ENCODE measurements around the gene RBMS3. TPM values are rescaled to one million over a fixed set of nuclear protein-coding genes. Genes with fewer than 3 reads are reported as not detected.
A peak's percentile ranks its signal among the peaks of the same experiment; 100 is the strongest.
"Not testable (repeated sequence)": the region's sequence is repeated elsewhere in the genome, so short reads cannot be mapped to it uniquely, and the experiment has no call there.

The RBMS3 gene
- polyA plus RNA-seq (ENCODE audit: insufficient read length in 4 of 4), result 10 to 100 TPM; 13.0 to 43.1 (median 15.7) TPM

GRCh38 chr3:29280404-29281093, at the start of gene RBMS3:
Gene RBMS3, plus strand, starts transcription at chr3:29281071.
- DNase-seq (ENCODE audit: low read depth in 4 of 4, low spot score in 3 of 4), result peak; percentile 78 to 85 (median 82)

DNA sequence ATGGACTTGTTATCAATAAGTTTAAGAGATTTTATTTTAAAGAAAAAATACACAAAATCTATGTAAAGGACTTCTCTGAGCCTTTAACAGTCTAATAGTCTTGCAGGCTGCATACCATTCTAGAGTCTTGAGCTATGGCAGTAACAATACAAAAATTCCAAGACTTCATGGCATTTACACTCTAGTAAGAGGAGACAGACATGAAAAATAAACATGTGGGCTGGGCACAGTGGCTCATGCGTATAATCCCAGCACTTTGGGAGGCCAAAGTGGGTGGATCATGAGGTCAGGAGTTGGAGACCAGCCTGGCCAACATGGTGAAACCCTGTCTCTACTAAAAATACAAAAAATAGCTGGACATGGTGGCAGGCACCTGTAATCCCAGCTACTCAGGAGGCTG, 47.7 kb upstream of the RBMS3 start:
- DNase-seq (ENCODE audit: low read depth in 4 of 4, low spot score in 3 of 4), result not testable (repeated sequence)

DNA sequence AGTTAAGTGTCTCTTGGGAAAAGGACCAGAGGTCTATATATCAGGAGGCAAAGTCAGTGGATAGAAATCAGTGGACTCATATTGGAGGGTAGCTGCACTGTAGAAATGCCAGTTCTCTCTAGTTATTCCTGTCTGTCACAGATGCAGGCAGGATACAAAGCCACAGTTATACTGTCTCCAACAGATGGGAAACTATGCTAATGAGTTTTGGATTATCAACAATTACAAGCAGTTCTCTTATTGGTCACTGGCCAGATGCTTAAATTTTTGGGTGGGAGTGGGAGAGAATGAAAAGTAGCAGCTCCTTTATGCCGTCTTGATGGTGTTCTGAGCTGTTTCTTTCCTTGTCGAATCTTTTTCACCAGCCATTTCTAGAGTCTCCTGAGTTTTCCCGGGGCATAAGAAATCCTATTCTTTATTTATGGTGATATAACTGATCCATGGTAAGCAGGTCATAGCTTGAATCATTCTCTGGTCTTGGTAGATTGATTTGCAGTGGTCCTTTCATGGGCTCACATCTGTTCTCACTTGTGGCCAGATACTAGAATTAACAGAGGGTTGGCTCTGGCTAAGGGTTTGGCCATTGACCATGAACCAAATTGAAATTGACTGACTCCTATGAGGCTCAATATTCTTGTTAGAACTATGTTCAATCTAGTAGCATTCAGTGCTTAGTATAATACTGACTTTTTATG, 44.6 kb upstream of the RBMS3 start:
- no peak for DNase-seq (ENCODE audit: low read depth in 4 of 4, low spot score in 3 of 4)

DNA sequence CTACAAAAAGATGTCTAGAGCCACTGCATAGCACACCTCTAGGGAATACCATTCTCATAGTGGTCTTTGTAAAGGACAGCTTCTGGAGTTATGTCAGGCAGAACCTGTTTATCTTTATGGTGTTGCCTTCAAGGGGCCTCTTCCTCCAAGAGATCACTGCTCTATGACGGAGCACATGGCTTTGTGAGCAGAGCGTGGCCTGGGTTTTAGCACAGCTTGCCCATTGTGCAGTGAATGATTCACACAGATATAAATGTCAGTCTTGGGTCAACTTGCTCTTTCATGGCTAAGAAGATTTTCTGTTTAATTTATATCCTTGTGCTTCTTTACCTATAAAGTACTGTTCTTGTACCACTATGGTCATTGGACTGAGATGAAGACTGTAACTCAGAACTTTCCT, 41.5 kb upstream of the RBMS3 start:
- DNase-seq (ENCODE audit: low read depth in 4 of 4, low spot score in 3 of 4), result no peak

DNA sequence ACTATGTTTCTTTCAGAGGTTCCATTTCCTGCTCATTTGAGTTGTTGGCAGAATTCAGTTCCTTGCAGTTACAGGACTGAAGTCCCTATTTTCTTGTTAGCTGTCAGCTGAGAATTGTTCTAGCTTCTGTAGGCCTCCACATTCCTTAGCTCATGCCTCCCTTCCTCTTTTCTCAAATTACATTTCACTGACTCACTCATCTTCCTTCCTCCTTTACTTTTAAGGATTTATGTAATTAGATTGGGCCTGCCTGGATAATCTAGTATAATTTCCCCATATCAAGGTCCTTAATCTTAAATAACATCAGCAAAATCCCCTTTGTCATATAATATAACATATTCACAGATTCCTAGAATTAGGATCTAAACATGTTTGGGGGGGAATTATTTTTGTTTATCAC, 40.6 kb upstream of the RBMS3 start:
- DNase-seq (ENCODE audit: low read depth in 4 of 4, low spot score in 3 of 4), result no peak

- no peak for DNase-seq (ENCODE audit: low read depth in 4 of 4, low spot score in 3 of 4)
These were observed 40.0 kb upstream of the RBMS3 start for GRCh38 chr3:29240887-29241286.

GRCh38 chr3:29241855-29242254, 39.0 kb upstream of the RBMS3 start:
- no peak for DNase-seq (ENCODE audit: low read depth in 4 of 4, low spot score in 3 of 4)

DNA sequence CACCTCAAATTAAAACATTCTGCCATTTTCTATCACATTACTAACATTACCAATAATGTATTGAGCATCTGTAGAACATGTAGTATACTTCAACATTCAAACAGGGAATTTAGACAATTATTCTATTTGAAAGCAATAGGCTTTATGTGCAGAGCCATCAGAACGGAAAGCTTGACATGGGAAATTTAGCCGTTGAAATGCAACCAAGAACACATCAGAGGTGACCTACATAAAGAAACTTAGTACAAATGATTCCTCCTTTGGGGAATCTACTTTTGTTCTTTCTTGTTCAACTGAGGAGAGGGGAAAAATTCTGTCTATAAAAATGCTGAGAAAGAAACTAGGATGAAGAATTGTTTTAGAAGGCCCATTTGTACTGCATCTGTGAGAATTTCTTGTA, 38.6 kb upstream of the RBMS3 start:
- no peak for DNase-seq (ENCODE audit: low read depth in 4 of 4, low spot score in 3 of 4)

DNA sequence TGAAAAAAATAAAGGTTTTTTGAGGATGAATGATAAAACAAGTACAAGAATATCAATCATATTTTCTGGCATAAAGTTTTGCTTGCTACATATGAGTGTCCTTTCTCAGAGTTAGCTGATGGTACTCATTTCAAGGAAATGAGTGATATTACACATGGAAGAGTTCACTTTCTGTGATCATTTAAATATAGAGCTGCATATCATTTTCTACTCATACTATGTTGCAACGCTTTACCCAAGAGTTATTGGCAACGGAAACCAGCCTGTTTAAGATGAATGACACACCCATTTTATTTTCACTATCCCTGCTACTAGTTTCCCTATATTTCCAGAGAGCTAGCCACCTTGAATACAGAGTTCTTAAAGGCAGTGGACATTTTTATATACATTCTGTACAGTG, 35.4 kb upstream of the RBMS3 start:
- DNase-seq (ENCODE audit: low read depth in 4 of 4, low spot score in 3 of 4), result no peak

DNA sequence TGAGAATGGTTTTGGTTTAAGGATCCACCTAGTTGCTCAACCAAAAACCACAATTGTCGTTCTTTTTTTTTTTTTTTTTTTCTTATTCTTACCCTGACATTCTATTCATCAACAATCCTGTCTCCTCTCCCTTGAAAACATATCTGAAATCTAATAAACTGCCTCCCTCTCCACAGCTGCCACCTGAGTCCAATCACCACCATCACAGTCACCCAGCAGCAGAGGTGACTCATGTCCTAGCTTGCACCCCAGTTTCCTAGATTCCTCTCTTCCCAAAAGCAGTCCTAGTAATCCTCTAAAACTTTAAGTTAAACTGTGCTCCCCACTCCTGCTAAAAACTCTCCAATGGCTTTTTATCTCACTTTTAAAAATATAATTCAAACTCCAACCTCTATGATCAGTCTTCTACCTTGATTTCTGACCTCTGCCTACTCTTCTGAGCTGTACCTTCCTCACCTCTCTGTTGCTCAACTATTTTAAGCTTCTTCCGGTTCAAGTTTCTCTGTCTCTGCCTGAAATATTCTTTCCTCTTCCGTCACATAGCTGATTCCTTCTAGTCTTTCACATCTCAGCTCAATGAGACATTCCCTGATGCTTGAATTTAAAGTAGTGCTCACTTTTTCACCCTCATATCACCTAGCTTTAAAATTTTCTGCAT, 33.7 kb upstream of the RBMS3 start:
- DNase-seq (ENCODE audit: low read depth in 4 of 4, low spot score in 3 of 4), result no peak

GRCh38 chr3:29249829-29250345, 31.0 kb upstream of the RBMS3 start:
- no peak for DNase-seq (ENCODE audit: low read depth in 4 of 4, low spot score in 3 of 4)

GRCh38 chr3:29255854-29256696, 24.8 kb upstream of the RBMS3 start:
- DNase-seq (ENCODE audit: low read depth in 4 of 4, low spot score in 3 of 4), result no peak

DNA sequence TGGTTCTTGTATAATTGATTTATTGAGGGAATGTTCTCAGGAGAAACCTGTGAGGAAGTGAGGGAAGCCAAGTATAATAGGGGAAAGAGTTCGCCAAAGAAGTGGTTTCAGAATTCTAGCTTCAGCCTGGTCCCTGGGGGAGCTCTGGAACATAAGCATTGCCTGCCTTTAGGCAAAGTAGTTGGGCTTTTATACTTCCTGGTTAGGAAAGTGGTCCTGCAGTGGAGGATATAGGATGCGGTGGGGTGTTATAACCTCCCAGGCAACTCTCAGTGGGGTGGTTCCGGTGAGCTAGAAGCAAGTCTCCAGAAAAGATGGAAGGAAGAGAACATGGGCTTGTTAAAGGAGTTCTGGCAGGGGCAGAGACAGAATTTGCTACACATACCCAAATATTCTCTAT, 22.7 kb upstream of the RBMS3 start:
- no peak for DNase-seq (ENCODE audit: low read depth in 4 of 4, low spot score in 3 of 4)

- no peak for DNase-seq (ENCODE audit: low read depth in 4 of 4, low spot score in 3 of 4)
These were observed 19.8 kb upstream of the RBMS3 start for GRCh38 chr3:29261119-29261518.

DNA sequence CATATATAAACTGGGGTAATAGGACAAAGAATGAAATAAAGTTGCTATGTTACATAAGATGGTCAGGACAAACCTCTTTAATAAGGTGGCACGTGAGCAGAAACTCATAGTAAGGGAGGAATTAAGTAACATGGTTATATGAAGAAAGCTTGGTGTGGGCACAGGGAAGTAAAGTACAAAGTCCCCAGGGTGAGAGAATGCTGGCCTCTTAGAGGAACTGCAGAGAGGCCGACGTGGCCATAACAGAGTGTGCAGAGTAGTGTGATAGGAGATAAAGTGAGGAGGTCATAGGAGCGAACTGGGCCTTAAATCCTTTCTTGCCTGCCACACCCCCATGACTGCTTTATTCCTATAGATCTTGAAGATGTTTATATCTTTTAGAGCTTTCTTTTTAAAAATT, 17.4 kb upstream of the RBMS3 start:
- DNase-seq (ENCODE audit: low read depth in 4 of 4, low spot score in 3 of 4), result no peak

DNA sequence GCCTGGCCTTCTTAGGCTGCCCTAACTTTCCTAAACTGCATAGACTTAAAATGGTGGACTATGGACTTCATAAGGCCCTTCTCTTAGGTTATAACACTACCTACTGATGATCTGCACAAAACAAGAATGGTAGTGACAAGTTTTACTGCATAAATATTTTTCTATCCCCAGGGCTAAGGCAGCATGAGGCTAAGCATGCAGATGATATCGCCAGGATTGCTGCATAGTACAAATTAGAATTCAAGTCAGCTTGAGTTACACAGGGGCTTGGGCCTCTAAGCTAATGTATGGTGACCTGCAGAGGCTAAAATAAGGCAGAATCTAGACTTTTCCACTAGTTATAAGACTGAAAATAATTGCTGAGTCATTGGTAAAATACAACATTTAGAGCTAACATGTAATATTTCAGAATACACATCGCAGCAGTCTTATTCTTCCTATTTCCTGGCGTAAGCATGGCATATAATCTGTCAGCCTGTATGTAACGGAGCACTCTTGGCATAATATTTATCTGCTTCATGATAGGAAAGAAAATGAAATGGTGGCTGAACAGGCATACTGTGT, 15.3 kb upstream of the RBMS3 start:
- no peak for DNase-seq (ENCODE audit: low read depth in 4 of 4, low spot score in 3 of 4)

GRCh38 chr3:29267226-29267625, 13.6 kb upstream of the RBMS3 start:
- DNase-seq (ENCODE audit: low read depth in 4 of 4, low spot score in 3 of 4), result no peak

DNA sequence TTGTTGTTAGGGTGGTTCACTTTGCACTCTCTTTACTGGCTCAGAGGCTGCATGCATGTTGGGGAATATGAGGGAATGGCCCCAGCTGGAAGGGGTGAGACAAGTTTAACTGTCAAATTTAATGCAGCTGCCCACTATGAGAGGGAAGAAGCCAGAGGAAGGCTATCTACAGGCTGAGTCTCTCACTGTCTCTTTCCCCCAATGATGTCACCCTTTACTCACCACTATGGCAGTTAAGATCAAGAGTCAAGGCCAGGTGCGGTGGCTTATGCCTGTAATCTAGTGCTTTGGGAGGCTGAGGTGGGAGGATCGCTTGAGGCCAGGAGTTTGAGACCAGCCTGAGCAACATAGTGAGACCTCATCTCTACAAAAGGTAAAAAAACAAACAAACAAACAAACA, 12.2 kb upstream of the RBMS3 start:
- no peak for DNase-seq (ENCODE audit: low read depth in 4 of 4, low spot score in 3 of 4)

- no peak for DNase-seq (ENCODE audit: low read depth in 4 of 4, low spot score in 3 of 4)
These were observed 10.1 kb upstream of the RBMS3 start for GRCh38 chr3:29270752-29271151.

- no peak for DNase-seq (ENCODE audit: low read depth in 4 of 4, low spot score in 3 of 4)
These were observed 9.4 kb upstream of the RBMS3 start for GRCh38 chr3:29271475-29271874.
